Endometrial microvascular endothelial cells (primary cell): Measurements from ENCODE around the gene SLC30A3. TPM values are rescaled to one million over a fixed set of nuclear protein-coding genes. Genes with fewer than 3 reads are reported as not detected.
"Not testable (repeated sequence)": the region's sequence is repeated elsewhere in the genome, so short reads cannot be mapped to it uniquely, and the experiment has no call there.

ENCODE experiments used
- in situ Hi-C: cut with HindIII; loops from 2 replicates; pipeline ENCODE4 v1.10.0; 2017; ENCODE audit warnings: low sequenced_read_pairs, low pct_unique_long_range_greater_than_20kb; ENCODE audit errors: inconsistent ontology term
- total RNA-seq: library from RNA; depleted of rRNA; stranded (reverse); fragments of >200 nt; gene quantifications from one replicate; pipeline ENCODE4 v1.2.3, GENCODE V29; 2015; ENCODE audit errors: inconsistent ontology term

The SLC30A3 gene
- total RNA-seq, 1 donor from 2014 or later: 8.2 TPM

- in situ Hi-C loops: no loop called here
Observed at GRCh38 chr2:27290549-27290948, 27.7 kb upstream of the SLC30A3 start.

GRCh38 chr2:27288610-27289009 lies 25.8 kb upstream of the SLC30A3 start:
- in situ Hi-C loops: no loop called here

DNA sequence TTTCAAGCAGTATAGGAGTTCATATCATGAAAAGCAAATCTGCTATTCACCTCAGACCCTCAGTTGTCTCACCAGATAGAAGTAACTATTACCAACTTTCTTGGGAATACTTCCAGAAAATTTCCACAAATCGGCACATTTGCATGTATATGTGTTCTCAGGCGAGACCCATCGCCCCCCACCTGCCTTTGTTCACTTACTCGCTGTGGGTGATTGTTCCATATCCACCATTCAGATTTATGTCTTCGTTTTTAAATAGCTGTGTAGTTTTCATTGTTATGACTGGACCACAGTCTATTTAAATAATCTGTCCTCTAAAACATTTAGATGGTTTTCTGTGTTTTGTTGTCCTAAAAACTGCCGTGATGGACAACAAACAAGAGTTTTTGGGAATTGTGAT lies 22.6 kb upstream of the SLC30A3 start:
- in situ Hi-C loops: no loop called here

- in situ Hi-C loops: no loop called here
Observed at GRCh38 chr2:27284996-27285395, 22.1 kb upstream of the SLC30A3 start.

- in situ Hi-C loops: no loop called here
Observed at GRCh38 chr2:27282892-27283291, 20.0 kb upstream of the SLC30A3 start.

DNA sequence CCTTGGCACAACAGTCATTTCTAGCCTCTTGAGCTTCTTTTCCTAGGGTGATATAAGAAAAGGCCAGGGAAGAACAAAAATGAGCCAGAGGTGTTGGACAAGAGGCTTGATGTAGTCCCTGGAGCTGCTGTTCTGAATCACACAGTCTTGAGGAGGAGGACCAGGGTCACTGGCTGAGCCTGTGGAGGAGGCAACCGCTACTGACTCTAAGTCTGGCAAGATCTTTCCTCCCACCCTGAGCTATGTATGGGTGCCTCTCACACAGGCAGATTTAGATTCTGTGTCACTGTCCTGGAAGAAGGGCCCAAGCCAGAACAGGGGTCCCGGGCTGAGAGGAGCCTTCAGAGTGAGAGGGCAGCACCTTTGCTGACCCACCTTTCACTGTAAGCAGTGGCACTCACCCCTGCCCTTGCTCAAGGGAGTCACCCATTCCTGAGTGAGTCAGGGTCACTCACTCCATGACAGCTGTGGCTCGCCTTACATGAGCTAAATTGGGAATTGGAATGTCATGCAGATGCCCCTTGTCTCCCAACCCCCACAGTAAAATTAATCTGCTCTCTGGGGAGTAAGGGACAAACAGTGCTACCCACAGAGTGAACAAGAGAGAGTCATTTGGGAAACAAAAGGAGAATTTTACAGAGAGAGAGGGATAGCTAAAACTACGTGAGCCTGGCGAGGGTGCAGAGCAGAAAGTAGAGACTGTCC lies 19.2 kb upstream of the SLC30A3 start, which contains the start of gene TRIM54:
Gene TRIM54, plus strand, starts transcription at position 575 of the 705 bp plus-strand sequence. CDS start 303 bp downstream, outside the sequence.
- in situ Hi-C loops: no loop called here

- in situ Hi-C loops: no loop called here
Observed at GRCh38 chr2:27281442-27281841, 18.6 kb upstream of the SLC30A3 start.

DNA sequence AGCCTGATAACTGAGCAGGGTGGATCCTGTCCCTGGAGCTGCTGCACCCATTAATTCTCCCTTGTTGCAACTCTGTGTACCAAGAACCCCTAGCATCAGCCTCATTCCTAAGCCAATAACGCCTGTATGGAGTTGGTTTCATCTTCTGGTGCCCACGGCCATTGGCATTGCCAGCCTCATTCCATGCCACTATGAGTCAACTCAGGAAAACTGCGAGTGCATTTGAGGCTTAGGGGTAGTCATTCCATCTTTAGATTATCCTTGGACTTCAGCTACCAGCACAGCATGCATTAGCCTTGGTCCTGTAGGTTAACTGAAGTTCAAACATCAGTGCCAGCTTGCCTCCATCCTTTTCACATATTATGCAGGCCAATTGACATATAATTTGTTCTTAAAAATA lies 18.0 kb upstream of the SLC30A3 start:
- in situ Hi-C loops: no loop called here

DNA sequence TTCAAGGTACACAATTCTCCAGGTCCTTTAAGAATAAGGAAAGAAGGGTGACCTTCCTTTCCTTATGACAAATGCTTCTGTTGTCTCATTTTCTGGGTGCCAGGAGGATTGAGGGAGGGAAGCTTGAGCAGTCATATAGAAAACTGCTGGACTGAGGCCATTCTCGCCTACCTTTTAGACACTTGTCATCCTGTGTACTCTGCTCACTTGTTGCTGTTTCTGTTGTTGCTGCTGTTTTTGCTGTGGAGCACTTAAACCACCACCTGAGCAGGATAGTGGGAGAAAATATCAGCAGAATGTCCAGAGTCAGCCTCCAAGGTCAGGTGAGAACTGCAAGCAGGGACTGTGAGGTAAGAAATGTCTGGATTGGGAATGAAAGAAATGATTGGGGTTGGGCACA lies 15.2 kb upstream of the SLC30A3 start:
- in situ Hi-C loops: no loop called here

- in situ Hi-C loops: no loop called here
Observed at GRCh38 chr2:27275211-27276150, 12.6 kb upstream of the SLC30A3 start, which contains the start of gene DNAJC5G. Gene DNAJC5G (plus strand): TSS chr2:27275433. CDS start chr2:27276729, 1,296 bp downstream.

- in situ Hi-C loops: not testable (repeated sequence)
Observed at GRCh38 chr2:27272537-27273522, 10.0 kb upstream of the SLC30A3 start.

DNA sequence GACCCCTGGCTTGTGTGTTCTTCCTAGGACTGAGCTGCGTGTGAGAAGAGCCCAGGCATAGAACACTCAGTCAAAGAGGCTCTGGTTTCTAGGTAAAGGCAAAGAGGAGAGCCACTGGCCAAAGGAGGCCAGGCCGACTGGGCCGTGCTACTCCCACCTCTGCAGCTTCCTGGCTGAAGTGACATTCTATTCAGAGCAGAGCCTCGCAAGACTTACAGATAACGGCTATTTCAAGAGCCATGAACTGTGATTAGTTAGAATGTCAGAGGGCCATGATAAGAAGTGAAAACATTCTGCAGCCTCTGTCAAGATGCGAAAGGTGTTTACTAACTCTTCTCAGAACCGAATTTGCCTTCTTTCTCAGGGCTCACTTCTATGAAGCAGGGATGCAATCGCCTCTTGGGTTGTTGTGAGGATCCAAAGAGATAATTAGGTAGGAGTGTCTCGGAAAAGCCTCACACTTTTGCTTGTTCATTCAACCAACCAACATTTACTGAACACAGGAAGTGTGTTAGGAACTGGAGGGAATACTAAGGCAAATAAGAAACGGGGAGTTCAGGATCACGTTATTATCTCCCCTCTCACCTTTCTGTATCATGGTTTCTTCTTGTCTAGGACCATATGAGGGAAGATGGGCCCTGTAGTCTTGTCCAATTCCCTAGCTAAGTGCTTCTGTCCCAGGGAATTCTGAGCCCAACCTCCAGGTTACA lies 8.9 kb upstream of the SLC30A3 start:
- in situ Hi-C loops: no loop called here

DNA sequence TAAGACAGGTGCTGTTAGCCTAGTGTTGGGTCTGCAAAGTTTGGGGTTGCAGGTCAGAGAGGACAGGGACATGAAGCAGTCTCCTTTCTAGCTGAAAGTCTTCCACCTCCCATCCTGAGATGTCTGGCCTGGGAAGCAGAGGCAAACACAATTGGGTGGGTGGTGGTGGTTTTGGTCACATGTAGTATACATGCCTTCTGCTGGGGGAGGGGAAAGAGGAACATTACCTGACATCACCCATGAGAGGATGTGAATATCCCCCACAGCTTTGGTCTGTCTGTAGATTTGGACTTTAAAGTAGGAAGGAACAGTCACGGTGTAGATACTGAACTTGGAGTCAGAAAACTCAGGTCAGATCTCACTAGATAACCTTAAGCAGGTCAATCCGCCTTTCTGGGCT lies 7.8 kb upstream of the SLC30A3 start:
- in situ Hi-C loops: no loop called here

GRCh38 chr2:27270131-27270530 lies 7.3 kb upstream of the SLC30A3 start:
- in situ Hi-C loops: no loop called here

GRCh38 chr2:27268296-27268695 lies 5.4 kb upstream of the SLC30A3 start:
- in situ Hi-C loops: not testable (repeated sequence)

GRCh38 chr2:27265536-27265870 lies 2.7 kb upstream of the SLC30A3 start:
- in situ Hi-C loops: no loop called here

GRCh38 chr2:27264753-27265535 lies 2.1 kb upstream of the SLC30A3 start:
- in situ Hi-C loops: no loop called here
